Measurements from ENCODE around the gene ADPRH. TPM values are rescaled to one million over a fixed set of nuclear protein-coding genes. Genes with fewer than 3 reads are reported as not detected.
A peak's percentile ranks its signal among the peaks of the same experiment; 100 is the strongest.

ADPRH gene
- total RNA-seq, 4 donors from 2014 or later, result 0.66 to 5.1 (median 2.9) TPM

GRCh38 chr3:119636249-119636648, 57.0 kb downstream of the ADPRH start:
- no peaks in the 10 kb centered on the region for H3K27me3 ChIP-seq
- 21 to 33% methylated on average over 1 of the region's 1 CpG for WGBS, 2 donors
- peak overlapping the region in 3 of 4 donors; percentile 51 to 91 (median 67) for H3K27ac ChIP-seq
- H3K36me3 ChIP-seq, result no peaks in the 10 kb centered on the region
- H3K4me1 ChIP-seq, result peaks cover 7 to 39% (median 38%) of the 10 kb centered on the region in 3 donors
- DNase-seq, result no peak
- TF ChIP-seq CTCF (IDR thresholded peaks at IDR 0.05), result no peak
- no peak for TF ChIP-seq POLR2A (IDR thresholded peaks at IDR 0.05)
- no peaks in the 10 kb centered on the region for H3K9me3 ChIP-seq
- H3K4me3 ChIP-seq, result no peak overlapping the region
- intact Hi-C loops (cut with DNase I), result no loop called here

DNA sequence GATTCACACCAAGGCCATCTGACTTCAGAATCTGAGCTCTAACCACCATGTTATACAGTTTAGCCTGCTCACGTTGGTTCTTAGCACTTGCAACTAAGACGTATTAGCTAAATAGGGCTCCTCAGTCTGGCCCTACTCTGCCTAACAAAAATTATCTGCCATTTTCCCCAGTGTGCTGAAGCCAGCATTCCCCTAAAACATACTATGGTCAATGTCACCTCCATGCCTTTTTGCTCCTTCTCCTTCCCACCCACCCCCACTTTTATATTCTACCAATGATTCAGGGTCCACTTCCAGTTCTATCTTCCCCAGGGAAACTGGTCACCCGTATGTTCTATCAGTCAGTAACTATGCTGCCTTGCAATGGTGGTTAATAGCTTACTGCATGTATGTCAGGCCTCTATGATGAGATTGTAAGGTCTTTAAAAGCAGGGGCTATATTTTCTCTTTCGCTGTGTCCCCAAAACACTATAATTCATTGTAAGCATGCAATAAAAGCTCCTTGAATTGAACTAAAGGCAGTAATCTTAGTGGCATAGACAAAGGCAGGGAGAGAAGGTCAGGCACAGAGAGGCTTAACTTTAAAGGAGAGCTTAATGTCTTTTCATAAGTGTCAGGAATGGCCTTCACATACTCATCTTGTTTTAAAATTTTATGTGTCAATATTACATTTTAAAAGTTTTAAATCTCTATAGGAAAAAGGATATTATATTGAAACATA, 57.8 kb downstream of the ADPRH start:
- no peak for TF ChIP-seq CTCF (IDR thresholded peaks at IDR 0.05)
- TF ChIP-seq POLR2A (IDR thresholded peaks at IDR 0.05), result no peak
- Histone ChIP-seq H3K9me3 (no peaks in the 10 kb centered on the region), H3K27ac (peak overlapping the region in 3 of 4 donors; percentile 67 to 91 (median 73)), H3K27me3 (no peaks in the 10 kb centered on the region), H3K36me3 (no peaks in the 10 kb centered on the region), H3K4me3 (no peak overlapping the region), H3K4me1 (peaks cover 7 to 38% (median 33%) of the 10 kb centered on the region in 3 donors)
- no peak for DNase-seq
- intact Hi-C loops (cut with DNase I), result no loop called here
- WGBS, 2 donors, result 86 to 94% methylated on average over 4 of the region's 4 CpGs

DNA sequence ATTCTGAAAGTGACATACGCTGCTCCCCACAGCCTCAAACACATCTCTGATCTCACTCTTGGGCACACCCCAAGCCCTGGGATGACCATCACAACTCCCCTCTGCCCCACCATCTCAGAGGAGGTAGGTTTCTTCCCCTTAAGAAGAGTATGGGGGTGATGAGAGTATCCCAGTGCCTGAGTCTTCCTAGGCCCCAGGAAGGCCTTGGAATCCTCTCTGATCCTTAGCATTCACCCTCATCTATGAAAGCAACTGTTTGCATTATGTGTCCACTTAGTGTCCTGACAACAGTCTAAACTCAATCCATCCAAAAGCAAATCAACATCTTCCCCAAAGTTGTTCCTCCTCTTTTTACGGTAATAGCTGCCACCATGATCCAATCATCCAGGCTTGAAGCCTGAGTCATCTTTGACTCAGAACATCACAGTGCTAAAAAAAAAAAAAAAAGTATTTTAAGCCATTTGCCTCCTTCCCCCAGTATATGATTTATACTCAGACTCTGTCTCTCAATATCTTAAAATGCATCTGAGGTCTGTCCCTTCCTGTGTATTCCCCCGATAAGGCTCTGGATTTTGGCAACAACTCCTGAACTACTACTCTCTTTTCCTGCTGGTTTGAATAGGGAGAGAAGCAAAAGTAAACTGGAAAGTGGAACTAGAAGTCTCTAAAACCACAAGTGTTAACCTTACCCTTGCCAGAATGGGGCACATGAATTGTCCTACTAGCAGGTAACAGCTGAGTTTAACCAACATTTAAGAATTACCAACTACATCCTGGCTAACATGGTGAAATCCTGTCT, 58.6 kb downstream of the ADPRH start:
- Histone ChIP-seq H3K36me3 (no peaks in the 10 kb centered on the region), H3K9me3 (no peaks in the 10 kb centered on the region), H3K27me3 (no peaks in the 10 kb centered on the region), H3K27ac (peak overlapping the region; percentile 63 to 91 (median 70)), H3K4me1 (peaks cover 7 to 40% (median 36%) of the 10 kb centered on the region in 3 donors), H3K4me3 (peak overlapping the region in 1 of 4 donors; percentile 12)
- intact Hi-C loops (cut with DNase I), result no loop called here
- 48 to 51% methylated on average over 3 of the region's 3 CpGs for whole genome bisulfite sequencing, 2 donors
- no peak for DNase-seq
- TF ChIP-seq POLR2A (IDR thresholded peaks at IDR 0.05), result no peak
- no peak for TF ChIP-seq CTCF (IDR thresholded peaks at IDR 0.05)

Other genes starting within 250 kb of the ADPRH start
- 10 to 100 TPM; 14.3 to 26.5 (median 21.0) TPM for gene TMEM39A, start 115.9 kb upstream of the ADPRH start, total RNA-seq
- 10 to 100 TPM in 2 of 4 donors, 1 to 10 TPM in 2; 5.6 to 18.9 (median 9.5) TPM for gene POGLUT1, start 110.5 kb upstream of the ADPRH start, total RNA-seq
- 10 to 100 TPM; 16.2 to 52.8 (median 45.8) TPM for gene TIMMDC1, start 80.9 kb upstream of the ADPRH start, total RNA-seq
- gene CD80, start 19.9 kb upstream of the ADPRH start, total RNA-seq, result 1 to 10 TPM in 1 of 4 donors, under 1 TPM in 1, not detected in 2; 0.13 to 1.3 TPM
- gene PLA1A, start 18.4 kb downstream of the ADPRH start, total RNA-seq, result 1 to 10 TPM in 1 of 4 donors, under 1 TPM in 2, not detected in 1; 0.41 to 1.5 (median 0.79) TPM
- 1 to 10 TPM in 1 of 4 donors, under 1 TPM in 2, not detected in 1; 0.18 to 3.8 (median 0.91) TPM for gene POPDC2, start 81.1 kb downstream of the ADPRH start, total RNA-seq
- gene COX17, start 97.9 kb downstream of the ADPRH start, total RNA-seq, result 10 to 100 TPM; 10.8 to 33.9 (median 24.6) TPM
- gene CFAP91, start 123.5 kb downstream of the ADPRH start, total RNA-seq, result 1 to 10 TPM in 2 of 4 donors, under 1 TPM in 1, not detected in 1; 0.68 to 2.7 (median 1.5) TPM
- not detected for gene NR1I2, start 202.6 kb downstream of the ADPRH start, total RNA-seq

All from esophagus squamous epithelium (tissue), 5 donors.